Duodenal mucosa (tissue), 2 donors: ENCODE results near the gene DHX16.

Experiments used
- H3K27ac ChIP-seq: one replicate; pipeline ENCODE4 v1.7.0; 2013; ENCODE audit warnings: low read depth, low read length
- H3K27me3 ChIP-seq, 2 donors: one replicate each; pipeline ENCODE4 v1.7.0; 2013; ENCODE audit warnings: low read length in 2 of 2, control low read depth in 1 of 2; ENCODE audit not compliant: insufficient read depth in 2 of 2, control insufficient read depth in 1 of 2
- H3K36me3 ChIP-seq, 2 donors: one replicate each; pipeline ENCODE4 v1.7.0; 2013; ENCODE audit warnings: low read length in 2 of 2, control low read depth in 1 of 2; ENCODE audit not compliant: insufficient read depth in 2 of 2, control insufficient read depth in 1 of 2
- H3K4me1 ChIP-seq, 2 donors: one replicate each; pipeline ENCODE4 v1.7.0; 2013; ENCODE audit warnings: low read length in 2 of 2, control low read depth in 1 of 2; ENCODE audit not compliant: insufficient read depth in 2 of 2, control insufficient read depth in 1 of 2
- H3K4me3 ChIP-seq, 2 donors: one replicate each; pipeline ENCODE4 v1.7.0; 2013; ENCODE audit warnings: low read length in 2 of 2, low read depth in 1 of 2
- H3K9ac ChIP-seq, 2 donors: one replicate each; pipeline ENCODE4 v1.7.0; 2013; ENCODE audit warnings: low read length in 2 of 2, low read depth in 1 of 2
- H3K9me3 ChIP-seq, 2 donors: one replicate each; pipeline ENCODE4 v1.7.0; 2013; ENCODE audit warnings: low read length in 2 of 2, control low read depth in 1 of 2; ENCODE audit not compliant: control insufficient read depth in 1 of 2

The DHX16 gene

GRCh38 chr6:30635834-30636233, 37.0 kb downstream of the DHX16 start:
- H3K27me3 ChIP-seq, result no peaks in the 10 kb centered on the region
- no peak overlapping the region for H3K4me3 ChIP-seq
- no peak overlapping the region for H3K9ac ChIP-seq
- no peak overlapping the region for H3K27ac ChIP-seq
- no peaks in the 10 kb centered on the region for H3K9me3 ChIP-seq
- no peaks in the 10 kb centered on the region for H3K4me1 ChIP-seq
- H3K36me3 ChIP-seq, result peaks cover 7 to 26% of the 10 kb centered on the region in 2 donors

GRCh38 chr6:30626484-30627366, 46.1 kb downstream of the DHX16 start, which contains the start of gene ATAT1:
TSS of gene ATAT1 (plus strand) at chr6:30626874.
- Histone ChIP-seq H3K9ac (peak within 1 kb of the TSS; percentile 90 to 96), H3K9me3 (no peaks in the 10 kb centered on the region), H3K27me3 (no peaks in the 10 kb centered on the region), H3K4me3 (peak within 1 kb of the TSS; percentile 90 to 91), H3K36me3 (peaks cover 18 to 50% of the 10 kb centered on the region in 2 donors), H3K27ac (peak within 1 kb of the TSS; percentile 91), H3K4me1 (peaks cover 16 to 19% of the 10 kb centered on the region in 2 donors)

GRCh38 chr6:30625511-30625910, 47.3 kb downstream of the DHX16 start:
- H3K27ac ChIP-seq, result no peak overlapping the region
- H3K4me1 ChIP-seq, result peaks cover 16 to 19% of the 10 kb centered on the region in 2 donors
- H3K27me3 ChIP-seq, result no peaks in the 10 kb centered on the region
- H3K9me3 ChIP-seq, result no peaks in the 10 kb centered on the region
- peaks cover 18 to 59% of the 10 kb centered on the region in 2 donors for H3K36me3 ChIP-seq
- H3K4me3 ChIP-seq, result no peak overlapping the region
- H3K9ac ChIP-seq, result no peak overlapping the region

GRCh38 chr6:30619561-30619960, 53.2 kb downstream of the DHX16 start:
- H3K9ac ChIP-seq, result peak overlapping the region in 1 of 2 donors; percentile 100
- H3K27ac ChIP-seq, result no peak overlapping the region
- H3K36me3 ChIP-seq, result peaks cover 24 to 54% of the 10 kb centered on the region in 2 donors

GRCh38 chr6:30618270-30618797, 54.5 kb downstream of the DHX16 start:
- peak overlapping the region; percentile 71 to 98 for H3K4me3 ChIP-seq
- peak overlapping the region; percentile 45 for H3K27ac ChIP-seq
- peaks cover 23 to 45% of the 10 kb centered on the region in 2 donors for H3K36me3 ChIP-seq
- no peaks in the 10 kb centered on the region for H3K9me3 ChIP-seq
- H3K27me3 ChIP-seq, result no peaks in the 10 kb centered on the region
- H3K9ac ChIP-seq, result peak overlapping the region; percentile 89 to 100
- H3K4me1 ChIP-seq, result peaks cover 23 to 26% of the 10 kb centered on the region in 2 donors

More at GRCh38 chr6:30619561-30619960, 53.2 kb downstream of the DHX16 start:
- peaks cover 11 to 14% of the 10 kb centered on the region in 2 donors for H3K4me1 ChIP-seq
- H3K9me3 ChIP-seq, result no peaks in the 10 kb centered on the region
- no peak overlapping the region for H3K4me3 ChIP-seq
- H3K27me3 ChIP-seq, result no peaks in the 10 kb centered on the region

GRCh38 chr6:30617565-30618269, 55.1 kb downstream of the DHX16 start, which contains the start of gene MRPS18B:
TSS of gene MRPS18B (plus strand) at chr6:30617840. CDS start at chr6:30617866, 26 bp downstream.
- Histone ChIP-seq H3K27me3 (no peaks in the 10 kb centered on the region), H3K27ac (peak within 1 kb of the TSS; percentile 98), H3K4me3 (peak within 1 kb of the TSS; percentile 94 to 99), H3K36me3 (peaks cover 23 to 41% of the 10 kb centered on the region in 2 donors), H3K4me1 (peaks cover 29 to 33% of the 10 kb centered on the region in 2 donors), H3K9ac (peak within 1 kb of the TSS; percentile 100), H3K9me3 (no peaks in the 10 kb centered on the region)

GRCh38 chr6:30616811-30617564, 55.8 kb downstream of the DHX16 start, which contains the start of gene PPP1R10:
TSS of gene PPP1R10 (minus strand) at chr6:30617243. CDS start at chr6:30609944, 7,299 bp downstream.
- Histone ChIP-seq H3K9me3 (no peaks in the 10 kb centered on the region), H3K9ac (peak within 1 kb of the TSS; percentile 100), H3K4me3 (peak within 1 kb of the TSS; percentile 94 to 99), H3K27ac (peak within 1 kb of the TSS; percentile 98), H3K27me3 (no peaks in the 10 kb centered on the region), H3K4me1 (peaks cover 30 to 36% of the 10 kb centered on the region in 2 donors), H3K36me3 (peaks cover 23 to 33% of the 10 kb centered on the region in 2 donors)

GRCh38 chr6:30615958-30616810, 56.6 kb downstream of the DHX16 start:
- Histone ChIP-seq H3K4me1 (peaks cover 30 to 36% of the 10 kb centered on the region in 2 donors), H3K27ac (peak overlapping the region; percentile 98), H3K27me3 (no peaks in the 10 kb centered on the region), H3K4me3 (peak overlapping the region; percentile 94 to 99), H3K9me3 (no peaks in the 10 kb centered on the region), H3K9ac (peak overlapping the region; percentile 100), H3K36me3 (peaks cover 23 to 28% of the 10 kb centered on the region in 2 donors)
